Testis (tissue), 3 donors: ENCODE data around the gene TOMM40L. TPM values are rescaled to one million over a fixed set of nuclear protein-coding genes. Genes with fewer than 3 reads are reported as not detected.
A peak's percentile ranks its signal among the peaks of the same experiment; 100 is the strongest.

Source experiments
- DNase-seq: peaks from one replicate; pipeline ENCODE4 v3.0.0-alpha.2; 2019
- H3K27ac ChIP-seq, 2 donors: fragments of 200-600 bp; sonication (generic); one replicate each; pipeline ENCODE4 v1.5.1; 2019
- H3K27me3 ChIP-seq: fragments of 200-600 bp; sonication (generic); one replicate; pipeline ENCODE4 v1.5.1; 2019
- H3K36me3 ChIP-seq: fragments of 200-600 bp; sonication (generic); one replicate; pipeline ENCODE4 v1.5.1; 2017; ENCODE audit warnings: low read depth; ENCODE audit errors: missing control alignments
- H3K4me1 ChIP-seq: fragments of 200-600 bp; sonication (generic); one replicate; pipeline ENCODE4 v1.5.1; 2019
- H3K4me3 ChIP-seq, 2 donors: fragments of 200-600 bp; sonication (generic); one replicate each; pipeline ENCODE4 v1.5.1; 2017 to 2019
- H3K9me3 ChIP-seq: fragments of 200-600 bp; sonication (generic); one replicate; pipeline ENCODE4 v1.5.1; 2017
- CTCF ChIP-seq, 3 experiments: fragments of 450-650 bp in 2 of 3; fragments of 200-600 bp in 1 of 3; sonication (generic) in 1 of 3; IDR thresholded peaks; one replicate each; pipeline ENCODE4 v1.5.1; 2016 to 2019; ENCODE audit warnings: antibody characterized with exemption in 3 of 3, mild to moderate bottlenecking in 2 of 3, moderate library complexity in 1 of 3
- POLR2A ChIP-seq: fragments of 450-650 bp; IDR thresholded peaks from one replicate; pipeline ENCODE4 v1.6.1; 2017; ENCODE audit warnings: antibody characterized with exemption, mild to moderate bottlenecking, moderate library complexity
- WGBS, 2 donors: methylation state at CpG; one replicate each; pipeline ENCODE4 v1.1.5; 2018; 5-methylcytosine and 5-hydroxymethylcytosine counted together
- intact Hi-C: fragments of 100-400 bp; cut with DNase I; formaldehyde crosslinking; loops from one replicate; pipeline ENCODE4 v1.15.1; 2023; ENCODE audit warnings: low total_unique reads
- polyA plus RNA-seq: library from polyadenylated mRNA; stranded (reverse); fragments of 350-450 nt; fragmentation: Illumina TruSeq; extraction: RNeasy Lipid Tissue Mini Kit (QIAGEN cat#74804); gene quantifications from one replicate; pipeline ENCODE4 v1.2.3, GENCODE V29; 2014; ENCODE audit warnings: low read depth, low replicate concordance; ENCODE audit not compliant: insufficient read depth
- total RNA-seq, 2 donors: library from RNA; depleted of rRNA; stranded (reverse); fragments of >200 nt; gene quantifications; one replicate each; pipeline ENCODE4 v1.2.3, GENCODE V29; 2016

The TOMM40L gene
- total and polyA plus RNA-seq, 3 donors from 2014 or later: 4.7 to 7.5 (median 6.0) TPM

DNA sequence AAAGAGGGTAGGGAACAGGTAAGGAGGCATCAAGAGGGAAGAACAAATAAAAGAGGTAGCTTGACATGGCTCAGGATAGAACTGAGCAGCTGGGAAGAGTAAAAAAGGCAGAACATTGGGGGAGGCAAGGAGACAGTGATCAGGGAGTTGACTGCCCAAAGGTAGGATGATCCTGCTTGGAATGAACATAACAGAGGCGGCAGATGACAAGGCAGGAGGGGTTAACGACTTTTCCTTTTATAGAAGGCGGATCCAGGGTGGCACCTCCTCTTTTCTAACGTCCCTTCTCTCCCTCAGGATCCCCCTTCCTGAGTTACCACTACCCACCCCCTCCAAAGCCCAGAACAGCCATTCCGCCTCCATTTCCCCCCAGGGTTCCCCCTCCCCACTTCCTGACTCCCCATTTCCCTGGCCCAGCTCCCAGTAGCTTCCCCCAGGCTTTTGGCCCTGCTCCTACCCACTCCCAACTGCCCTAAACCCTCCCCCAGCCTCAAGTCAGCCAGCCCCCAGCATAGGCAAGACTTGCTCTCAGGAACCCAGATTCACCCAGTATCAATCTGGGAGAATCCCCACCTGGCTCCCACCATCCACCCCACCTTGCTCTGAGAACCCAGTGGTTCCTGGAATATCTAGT is 26.2 kb upstream of the TOMM40L start:
- intact Hi-C loops: no loop called here
- no peaks in the 10 kb centered on the region for H3K36me3 ChIP-seq
- H3K9me3 ChIP-seq: no peaks in the 10 kb centered on the region
- no peaks in the 10 kb centered on the region for H3K27me3 ChIP-seq
- TF ChIP-seq CTCF (IDR thresholded peaks at IDR 0.05) (no peak), POLR2A (no peak)
- H3K27ac ChIP-seq: peak overlapping the region; percentile 99 to 100
- 56 to 61% methylated on average over 5 of the region's 5 CpGs for WGBS, 2 donors
- H3K4me3 ChIP-seq: no peak overlapping the region
- peaks cover 63% of the 10 kb centered on the region for H3K4me1 ChIP-seq
- no peak for DNase-seq

DNA sequence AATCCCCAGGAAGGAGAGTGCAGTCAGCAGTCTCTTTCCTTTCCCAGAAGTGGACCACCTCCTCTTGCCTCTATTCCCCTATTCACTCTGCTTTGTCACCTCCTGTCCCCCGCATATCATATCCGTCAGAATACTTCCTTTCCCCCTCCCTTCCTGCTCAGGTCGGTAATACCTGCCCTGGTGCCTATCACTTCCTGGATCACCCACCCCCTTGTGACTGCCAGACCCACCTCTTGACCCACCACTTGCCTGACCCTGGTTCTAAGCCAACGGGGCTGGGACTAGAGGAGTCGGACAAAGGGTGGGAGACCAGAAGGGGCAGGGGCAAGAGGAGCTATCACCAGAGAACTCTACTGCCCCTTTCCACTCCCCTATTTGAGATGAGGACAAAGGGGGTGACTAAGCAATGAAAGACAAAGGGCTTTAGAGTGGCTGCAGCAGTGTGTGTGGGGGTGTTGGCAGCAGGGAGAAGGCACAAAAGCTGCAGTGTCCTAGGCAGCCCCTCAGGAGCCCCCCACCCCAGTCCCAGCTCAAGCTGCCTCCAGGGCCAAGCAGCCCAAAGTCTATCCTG is 25.4 kb upstream of the TOMM40L start:
- no peaks in the 10 kb centered on the region for H3K27me3 ChIP-seq
- no peak for DNase-seq
- no peak for TF ChIP-seq CTCF (IDR thresholded peaks at IDR 0.05)
- H3K9me3 ChIP-seq: no peaks in the 10 kb centered on the region
- intact Hi-C loops: no loop called here
- WGBS, 2 donors: 51 to 53% methylated on average over 5 of the region's 5 CpGs
- no peak overlapping the region for H3K4me3 ChIP-seq
- no peaks in the 10 kb centered on the region for H3K36me3 ChIP-seq
- peak overlapping the region; percentile 99 to 100 for H3K27ac ChIP-seq
- H3K4me1 ChIP-seq: peaks cover 63% of the 10 kb centered on the region

DNA sequence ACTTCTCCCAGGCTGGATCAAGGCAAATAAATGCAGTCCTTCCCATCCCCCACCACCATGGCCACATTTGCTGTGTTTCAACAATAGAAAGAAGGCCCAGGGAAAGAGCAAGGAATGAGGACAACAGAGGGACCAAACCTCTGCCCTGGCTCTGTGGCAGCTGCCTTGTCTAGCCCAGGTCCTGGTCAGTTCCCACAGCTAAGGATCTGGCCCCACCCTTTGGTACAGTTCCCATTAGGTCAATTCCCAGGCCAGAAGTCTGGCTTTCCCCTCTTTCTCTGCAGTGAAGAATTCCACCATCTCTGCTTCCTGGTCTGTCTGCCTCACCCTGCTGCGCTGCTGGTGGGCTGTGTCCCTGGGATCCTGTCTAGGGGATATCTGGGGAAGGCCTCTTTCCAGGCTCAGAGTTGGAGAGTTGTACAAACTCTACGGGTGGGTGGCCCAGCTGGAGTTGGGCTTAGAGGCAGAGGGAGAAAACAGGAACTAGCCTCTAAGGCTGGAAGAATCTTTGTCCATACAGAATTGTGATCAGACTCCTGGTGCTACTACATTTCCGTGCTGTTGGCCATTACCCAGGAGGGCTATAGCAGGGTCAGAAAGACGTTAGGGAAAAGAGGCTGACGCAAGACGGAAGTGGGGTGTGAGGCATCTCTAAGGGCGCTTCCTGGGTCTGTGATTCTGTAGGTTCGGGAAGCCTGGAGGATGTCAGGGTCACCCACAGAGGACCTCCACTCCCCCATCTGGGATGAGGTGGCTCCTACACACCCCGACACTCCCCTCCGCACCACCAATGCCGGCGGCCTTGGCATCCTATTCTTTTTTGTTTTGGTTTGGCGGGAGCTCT is 24.6 kb upstream of the TOMM40L start:
- 3 to 10% methylated on average over 12 to 13 of the region's 13 CpGs for WGBS, 2 donors
- no peak for TF ChIP-seq POLR2A
- no peak for TF ChIP-seq CTCF (IDR thresholded peaks at IDR 0.05)

DNA sequence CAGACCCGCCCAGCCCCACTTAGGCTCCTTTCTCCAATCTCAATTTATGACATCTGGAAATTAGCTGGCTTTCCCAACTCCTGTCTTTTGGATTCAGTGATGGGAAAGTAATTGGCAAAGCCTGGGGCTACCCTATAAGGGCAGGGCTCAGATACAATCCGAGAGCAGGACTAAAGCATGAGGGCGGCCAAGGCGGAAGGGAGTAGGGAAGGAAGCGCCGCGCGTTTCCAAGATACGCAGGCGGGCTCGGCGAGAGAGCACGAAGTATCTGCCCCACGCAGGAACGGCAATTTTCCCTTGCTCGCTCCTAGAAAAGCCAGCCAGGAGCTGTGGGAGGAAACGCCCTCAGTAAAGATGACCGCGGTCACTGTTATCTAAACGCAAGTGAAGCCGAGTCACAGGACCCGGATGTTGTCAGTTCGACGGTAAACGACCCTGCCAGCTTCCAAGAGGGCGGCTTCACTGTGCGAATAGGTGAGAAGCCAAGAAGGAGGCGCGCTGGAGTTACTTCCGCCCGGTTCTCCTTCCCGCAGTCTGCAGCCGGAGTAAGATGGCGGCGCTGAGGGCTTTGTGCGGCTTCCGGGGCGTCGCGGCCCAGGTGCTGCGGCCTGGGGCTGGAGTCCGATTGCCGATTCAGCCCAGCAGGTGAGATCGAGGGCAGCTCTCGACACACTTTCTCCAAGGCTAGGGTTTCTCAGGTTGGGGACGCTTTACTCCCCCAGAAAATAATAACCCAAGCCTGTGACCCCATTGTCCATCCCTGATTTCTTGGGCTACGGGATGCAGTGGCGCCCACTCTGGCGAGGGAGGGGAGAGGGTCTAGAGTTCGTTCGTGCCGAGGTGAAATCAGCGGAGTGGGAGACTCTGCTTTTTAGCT is 23.8 kb upstream of the TOMM40L start, which contains the start of gene NDUFS2:
Gene NDUFS2 (plus strand): TSS at position 532 of the 877 bp plus-strand sequence. CDS start 19 bp downstream, at position 551.
- DNase-seq: peak; percentile 100
- Histone ChIP-seq H3K4me1 (peaks cover 55% of the 10 kb centered on the region), H3K9me3 (no peaks in the 10 kb centered on the region), H3K27me3 (no peaks in the 10 kb centered on the region), H3K27ac (peak within 1 kb of the TSS; percentile 99 to 100), H3K4me3 (peak within 1 kb of the TSS; percentile 72 to 84), H3K36me3 (no peaks in the 10 kb centered on the region)
- intact Hi-C loops: no loop called here
- TF ChIP-seq CTCF (IDR thresholded peaks at IDR 0.05): peak in 1 of 3 experiments; percentile 14
- TF ChIP-seq POLR2A: no peak
- WGBS, 2 donors: 0 to 1% methylated on average over 23 to 52 of the region's 53 CpGs

More for the DNA sequence above, 24.6 kb upstream of the TOMM40L start:
- H3K4me3 ChIP-seq: peak overlapping the region; percentile 72 to 84
- DNase-seq: peak; percentile 74
- no peaks in the 10 kb centered on the region for H3K27me3 ChIP-seq
- peak overlapping the region; percentile 99 to 100 for H3K27ac ChIP-seq
- H3K36me3 ChIP-seq: no peaks in the 10 kb centered on the region
- peaks cover 63% of the 10 kb centered on the region for H3K4me1 ChIP-seq
- no peaks in the 10 kb centered on the region for H3K9me3 ChIP-seq
- intact Hi-C loops: no loop called here
